HepG2 (cell line): ENCODE data around the gene GSTA5. TPM values are rescaled to one million over a fixed set of nuclear protein-coding genes. Genes with fewer than 3 reads are reported as not detected.

Source experiments
- CEBPG ChIP-seq: IDR thresholded peaks from 2 replicates; pipeline ENCODE4 v1.6.1; 2016
- GTF3A ChIP-seq: sonication (generic); formaldehyde crosslinking; conservative IDR thresholded peaks from 2 replicates; pipeline ENCODE4 v1.4.0; 2020; ENCODE audit warnings: mild to moderate bottlenecking, missing genetic modification reagents
- HOMEZ ChIP-seq: IDR thresholded peaks from 2 replicates; pipeline ENCODE4 v1.6.1; 2016; ENCODE audit warnings: low read depth
- IKZF4 ChIP-seq: sonication (generic); formaldehyde crosslinking; IDR thresholded peaks from 2 replicates; pipeline ENCODE4 v1.5.1; 2020; ENCODE audit warnings: borderline replicate concordance, mild to moderate bottlenecking, low read depth, missing genetic modification reagents; ENCODE audit errors: not compliant biosample characterization
- MAFF ChIP-seq: IDR thresholded peaks from 2 replicates; pipeline ENCODE4 v1.6.1; 2011; ENCODE audit warnings: low read depth, low read length, improper control_type of control experiment
- MBD4 ChIP-seq: IDR thresholded peaks from 2 replicates; pipeline ENCODE4 v1.6.1; 2012; ENCODE audit warnings: low read length, inconsistent platforms, borderline replicate concordance
- MBNL3 ChIP-seq: fragments of 250-450 bp; sonication (Bioruptor Pico); conservative IDR thresholded peaks from 2 replicates; pipeline ENCODE4 v1.8.0; 2022; ENCODE audit warnings: mild to moderate bottlenecking, inconsistent platforms
- MYPOP ChIP-seq: sonication (generic); formaldehyde crosslinking; IDR thresholded peaks from 2 replicates; pipeline ENCODE4 v1.8.1; 2023; ENCODE audit warnings: mild to moderate bottlenecking, moderate library complexity, missing genetic modification reagents
- NFATC3 ChIP-seq: sonication (generic); formaldehyde crosslinking; IDR thresholded peaks from 2 replicates; pipeline ENCODE4 v1.5.1; 2020; ENCODE audit warnings: mild to moderate bottlenecking, missing genetic modification reagents
- ONECUT2 ChIP-seq: sonication (generic); formaldehyde crosslinking; IDR thresholded peaks from 2 replicates; pipeline ENCODE4 v1.4.0; 2020; ENCODE audit warnings: missing genetic modification reagents
- PAWR ChIP-seq: sonication (generic); formaldehyde crosslinking; IDR thresholded peaks from 2 replicates; pipeline ENCODE4 v1.4.0; 2020; ENCODE audit warnings: missing genetic modification reagents, mild to moderate bottlenecking, borderline replicate concordance
- SSRP1 ChIP-seq: IDR thresholded peaks from 2 replicates; pipeline ENCODE4 v1.6.1; 2016; ENCODE audit warnings: control low read depth
- TARDBP ChIP-seq: sonication (generic); formaldehyde crosslinking; IDR thresholded peaks from 2 replicates; pipeline ENCODE4 v1.8.0; 2022; ENCODE audit warnings: mild to moderate bottlenecking, missing genetic modification reagents
- ZHX2 ChIP-seq, 2 experiments: sonication (generic) in 1 of 2; formaldehyde crosslinking in 1 of 2; IDR thresholded peaks; 2 replicates each; pipeline versions ENCODE4 v1.6.1 to v1.9.0; 2014 to 2022; ENCODE audit warnings: antibody characterized with exemption in 1 of 2, borderline replicate concordance in 1 of 2, inconsistent platforms in 1 of 2, low read depth in 1 of 2, missing genetic modification reagents in 1 of 2
- ZNF225 ChIP-seq: sonication (generic); formaldehyde crosslinking; IDR thresholded peaks from 2 replicates; pipeline ENCODE4 v1.4.0; 2020; ENCODE audit warnings: mild to moderate bottlenecking, missing genetic modification reagents
- ZNF570 ChIP-seq: sonication (generic); formaldehyde crosslinking; IDR thresholded peaks from 2 replicates; pipeline ENCODE4 v1.4.0; 2020; ENCODE audit warnings: mild to moderate bottlenecking, missing genetic modification reagents, borderline replicate concordance
- ZNF589 ChIP-seq: sonication (generic); formaldehyde crosslinking; conservative IDR thresholded peaks from 2 replicates; pipeline ENCODE4 v1.8.0; 2022; ENCODE audit warnings: mild to moderate bottlenecking, moderate library complexity, missing genetic modification reagents
- polyA plus RNA-seq, 8 experiments: library from polyadenylated mRNA; depleted of rRNA in 3 of 8; stranded (reverse) in 7 of 8; unstranded in 1 of 8; fragments of >200 nt; fragmentation: Illumina TruSeq in 4 of 8; extraction: Trizol in 4 of 8; gene quantifications; 2 replicates each; pipeline versions ENCODE4 v1.2.1 to v1.2.3, GENCODE V29; 2011 to 2016; ENCODE audit warnings: low read depth in 4 of 8, missing spikeins in 1 of 8, mixed read lengths in 1 of 8; ENCODE audit not compliant: insufficient read depth in 1 of 8
- total RNA-seq, 5 experiments: library from RNA; depleted of rRNA; stranded (reverse); fragments of >200 nt; fragmentation: Illumina TruSeq; extraction: Trizol; gene quantifications; 2 replicates each; pipeline ENCODE4 v1.2.3, GENCODE V29; 2016; ENCODE audit warnings: low read depth in 1 of 5
- TF ChIP-seq, protein P1 (sequence below): sonication (generic); formaldehyde crosslinking; IDR thresholded peaks from 2 replicates; pipeline ENCODE4 v1.4.0; 2020; ENCODE audit warnings: missing genetic modification reagents

GSTA5 gene
- total and polyA plus RNA-seq, 2 of the 13 experiments (the other 11 are each of a cell fraction or from before 2014, with no cell fraction given) = not detected

GRCh38 chr6:52839124-52840055 is 1.2 kb downstream of the GSTA5 start (continued):
- TF ChIP-seq, protein P1, sequence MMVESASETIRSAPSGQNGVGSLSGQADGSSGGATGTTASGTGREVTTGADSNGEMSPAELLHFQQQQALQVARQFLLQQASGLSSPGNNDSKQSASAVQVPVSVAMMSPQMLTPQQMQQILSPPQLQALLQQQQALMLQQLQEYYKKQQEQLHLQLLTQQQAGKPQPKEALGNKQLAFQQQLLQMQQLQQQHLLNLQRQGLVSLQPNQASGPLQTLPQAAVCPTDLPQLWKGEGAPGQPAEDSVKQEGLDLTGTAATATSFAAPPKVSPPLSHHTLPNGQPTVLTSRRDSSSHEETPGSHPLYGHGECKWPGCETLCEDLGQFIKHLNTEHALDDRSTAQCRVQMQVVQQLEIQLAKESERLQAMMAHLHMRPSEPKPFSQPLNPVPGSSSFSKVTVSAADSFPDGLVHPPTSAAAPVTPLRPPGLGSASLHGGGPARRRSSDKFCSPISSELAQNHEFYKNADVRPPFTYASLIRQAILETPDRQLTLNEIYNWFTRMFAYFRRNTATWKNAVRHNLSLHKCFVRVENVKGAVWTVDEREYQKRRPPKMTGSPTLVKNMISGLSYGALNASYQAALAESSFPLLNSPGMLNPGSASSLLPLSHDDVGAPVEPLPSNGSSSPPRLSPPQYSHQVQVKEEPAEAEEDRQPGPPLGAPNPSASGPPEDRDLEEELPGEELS (CRISPR knock-in tag) = no peak
- no peak for TF ChIP-seq MBD4
- TF ChIP-seq TARDBP (CRISPR knock-in tag) = no peak
- TF ChIP-seq ZNF570 (CRISPR knock-in tag) = no peak
- TF ChIP-seq ZHX2 (IDR thresholded peaks at IDR 0.05; ENCODE audit: low read depth) = no peak
- TF ChIP-seq ZHX2 (CRISPR knock-in tag; IDR thresholded peaks at IDR 0.05; ENCODE audit: borderline replicate concordance) = peak; percentile 48; the same call in 1 of the 2 replicates
- TF ChIP-seq GTF3A = no peak
- TF ChIP-seq CEBPG (CRISPR knock-in tag) = peak; percentile 8; the same call in 1 of the 2 replicates
- no peak for TF ChIP-seq NFATC3 (CRISPR knock-in tag)
- no peak for TF ChIP-seq MYPOP (CRISPR knock-in tag)
- no peak for TF ChIP-seq PAWR (CRISPR knock-in tag)
- TF ChIP-seq ONECUT2 (CRISPR knock-in tag) = 0 out of 2 replicates have a peak, but pooled peaks have one; percentile 11
- 0 out of 2 replicates have a peak, but pooled peaks have one; percentile 26 for TF ChIP-seq ZNF225 (CRISPR knock-in tag)
- TF ChIP-seq MAFF = no peak
- no peak for TF ChIP-seq MBNL3 (CRISPR knock-in tag)
- TF ChIP-seq SSRP1 = no peak
- no peak for TF ChIP-seq IKZF4 (CRISPR knock-in tag)
- TF ChIP-seq ZNF589 (CRISPR knock-in tag) = no peak
- peak; percentile 47; the same call in 1 of the 2 replicates for TF ChIP-seq HOMEZ (CRISPR knock-in tag)
